Astrocyte of the cerebellum (primary cell): Measurements from ENCODE around the gene LHX1.

ENCODE experiments used
- DNase-seq: peaks from one replicate; pipeline ENCODE4 v3.0.0-alpha.2; 2011; ENCODE audit warnings: low read depth
- H3K4me3 ChIP-seq: 2 replicates; pipeline ENCODE4 v1.5.1; 2011; ENCODE audit warnings: mild to moderate bottlenecking, low read depth, low read length, moderate library complexity
- in situ Hi-C: cut with HindIII; loops from 2 replicates; pipeline ENCODE4 v1.10.0; 2017; ENCODE audit warnings: low sequenced_read_pairs
- TF ChIP-seq, protein P1 (sequence below): IDR thresholded peaks from 2 replicates; pipeline ENCODE4 v1.5.1; 2012; ENCODE audit warnings: low read length, low read depth, moderate library complexity, mild to moderate bottlenecking; ENCODE audit errors: missing control alignments

LHX1 gene

DNA sequence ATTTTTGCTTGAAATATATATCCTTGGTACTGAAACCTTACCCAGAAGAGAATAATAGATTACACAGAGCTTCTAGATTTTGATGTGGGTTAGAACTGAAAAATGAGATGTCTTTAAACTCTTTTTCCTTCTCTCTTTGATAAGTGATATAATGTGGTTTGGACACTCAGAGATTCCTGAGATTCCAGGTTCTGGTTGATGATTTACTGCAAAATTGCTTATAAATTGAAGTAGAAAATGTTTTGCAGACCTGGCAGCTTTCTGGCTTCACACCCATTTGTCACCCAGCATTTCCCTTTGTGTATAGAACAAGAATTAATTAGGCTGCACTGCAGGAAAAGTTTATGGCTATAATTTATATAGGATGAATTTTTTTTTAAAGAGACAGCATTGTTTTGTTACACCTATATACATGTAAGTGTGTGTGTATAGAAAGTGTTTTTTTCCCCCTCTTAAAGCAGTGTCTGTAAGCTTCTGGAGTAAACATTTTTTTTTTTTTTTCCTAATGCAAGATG, 35.0 kb downstream of the LHX1 start:
- no peak for DNase-seq
- in situ Hi-C loops, result no loop called here
- TF ChIP-seq, protein P1, sequence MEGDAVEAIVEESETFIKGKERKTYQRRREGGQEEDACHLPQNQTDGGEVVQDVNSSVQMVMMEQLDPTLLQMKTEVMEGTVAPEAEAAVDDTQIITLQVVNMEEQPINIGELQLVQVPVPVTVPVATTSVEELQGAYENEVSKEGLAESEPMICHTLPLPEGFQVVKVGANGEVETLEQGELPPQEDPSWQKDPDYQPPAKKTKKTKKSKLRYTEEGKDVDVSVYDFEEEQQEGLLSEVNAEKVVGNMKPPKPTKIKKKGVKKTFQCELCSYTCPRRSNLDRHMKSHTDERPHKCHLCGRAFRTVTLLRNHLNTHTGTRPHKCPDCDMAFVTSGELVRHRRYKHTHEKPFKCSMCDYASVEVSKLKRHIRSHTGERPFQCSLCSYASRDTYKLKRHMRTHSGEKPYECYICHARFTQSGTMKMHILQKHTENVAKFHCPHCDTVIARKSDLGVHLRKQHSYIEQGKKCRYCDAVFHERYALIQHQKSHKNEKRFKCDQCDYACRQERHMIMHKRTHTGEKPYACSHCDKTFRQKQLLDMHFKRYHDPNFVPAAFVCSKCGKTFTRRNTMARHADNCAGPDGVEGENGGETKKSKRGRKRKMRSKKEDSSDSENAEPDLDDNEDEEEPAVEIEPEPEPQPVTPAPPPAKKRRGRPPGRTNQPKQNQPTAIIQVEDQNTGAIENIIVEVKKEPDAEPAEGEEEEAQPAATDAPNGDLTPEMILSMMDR, result no peak
- H3K4me3 ChIP-seq, result no peak overlapping the region

DNA sequence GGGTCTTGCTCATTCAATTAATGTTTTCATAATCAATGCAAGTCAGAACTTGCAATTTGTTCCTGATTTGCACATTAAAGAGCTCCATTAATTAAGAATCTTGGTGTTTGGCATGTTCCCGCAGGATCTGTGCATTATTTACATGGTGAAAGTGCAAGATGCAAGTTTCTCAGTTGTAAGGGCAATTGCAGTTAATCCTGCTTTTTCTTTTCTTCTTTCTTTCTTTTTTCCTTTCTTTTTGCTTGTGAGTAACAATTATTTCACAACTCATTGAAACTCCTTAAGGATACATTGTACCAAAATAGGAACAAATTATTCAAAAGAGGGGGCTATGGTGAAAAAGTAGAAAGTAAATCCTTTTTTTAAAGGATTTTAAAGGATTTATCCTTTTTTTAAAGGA, 35.6 kb downstream of the LHX1 start:
- in situ Hi-C loops, result no loop called here
- TF ChIP-seq, protein P1, result no peak
- DNase-seq, result no peak
- H3K4me3 ChIP-seq, result no peak overlapping the region

DNA sequence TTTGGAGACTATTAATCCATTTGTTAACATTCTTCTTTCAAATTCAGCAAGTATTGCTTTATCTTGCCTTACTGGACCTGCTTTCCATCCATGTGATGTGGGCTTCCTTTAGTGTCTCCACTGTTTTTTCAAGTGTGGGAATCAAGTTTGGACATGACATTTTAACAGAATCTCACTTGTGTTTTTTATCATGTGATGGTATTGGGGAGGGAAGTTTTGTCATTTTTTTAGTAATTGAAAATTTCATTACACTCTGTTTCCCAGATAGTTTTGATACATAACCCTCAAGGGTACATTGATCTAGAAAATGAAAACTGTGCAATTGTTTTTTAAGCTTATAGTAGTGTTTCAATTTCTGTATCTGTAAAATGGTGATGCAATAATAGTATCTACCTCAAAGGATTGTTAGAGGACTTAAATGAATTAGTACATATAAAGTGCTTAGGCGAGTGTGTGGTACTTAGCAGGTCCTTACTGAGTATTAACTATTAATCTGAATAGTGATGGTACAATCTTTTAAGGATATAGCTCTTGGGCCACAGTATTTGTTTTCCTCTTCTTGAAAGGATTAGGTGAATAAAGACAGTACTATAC, 38.7 kb downstream of the LHX1 start:
- in situ Hi-C loops, result no loop called here
- TF ChIP-seq, protein P1, result no peak
- no peak for DNase-seq
- H3K4me3 ChIP-seq, result no peak overlapping the region

DNA sequence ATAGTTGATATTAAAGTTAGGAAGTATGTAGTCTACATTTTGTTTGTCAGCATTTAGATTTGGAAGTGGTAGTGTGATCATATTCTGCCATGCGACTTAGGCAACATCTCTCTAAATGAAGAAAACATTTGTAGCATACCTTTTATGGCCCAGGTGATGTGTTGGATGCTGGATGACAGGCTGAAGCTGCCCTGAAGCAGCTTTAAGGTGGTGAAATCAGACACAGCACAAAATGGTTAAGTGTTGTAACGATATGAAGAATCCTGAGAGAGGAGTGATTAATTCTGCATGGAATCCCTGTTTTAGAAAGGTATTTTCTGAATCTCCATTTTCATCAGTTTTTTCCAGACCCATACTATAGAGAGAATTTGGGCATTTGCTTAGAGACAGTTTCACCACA, 39.8 kb downstream of the LHX1 start:
- H3K4me3 ChIP-seq, result no peak overlapping the region
- DNase-seq, result no peak
- TF ChIP-seq, protein P1, result no peak
- in situ Hi-C loops, result no loop called here

DNA sequence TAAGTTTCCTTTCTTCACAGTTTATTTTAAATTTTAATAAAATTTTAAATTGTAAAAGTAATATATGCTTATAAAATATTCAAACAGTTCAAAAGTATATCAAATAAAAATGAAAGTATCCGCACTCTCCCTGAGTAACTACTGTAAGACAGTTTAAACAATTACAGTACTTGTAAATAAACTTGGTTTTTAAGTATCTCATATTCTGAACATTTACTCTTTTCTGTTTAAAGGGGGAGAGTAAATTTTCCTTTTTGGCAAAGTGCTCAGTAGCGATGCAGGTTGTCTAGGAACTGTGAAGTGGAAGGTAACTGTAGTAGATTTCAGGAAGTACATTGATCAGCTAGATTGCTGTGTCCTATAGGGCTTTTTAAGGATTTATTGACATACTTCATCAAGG, 40.3 kb downstream of the LHX1 start:
- TF ChIP-seq, protein P1, result no peak
- H3K4me3 ChIP-seq, result no peak overlapping the region
- in situ Hi-C loops, result no loop called here
- no peak for DNase-seq

DNA sequence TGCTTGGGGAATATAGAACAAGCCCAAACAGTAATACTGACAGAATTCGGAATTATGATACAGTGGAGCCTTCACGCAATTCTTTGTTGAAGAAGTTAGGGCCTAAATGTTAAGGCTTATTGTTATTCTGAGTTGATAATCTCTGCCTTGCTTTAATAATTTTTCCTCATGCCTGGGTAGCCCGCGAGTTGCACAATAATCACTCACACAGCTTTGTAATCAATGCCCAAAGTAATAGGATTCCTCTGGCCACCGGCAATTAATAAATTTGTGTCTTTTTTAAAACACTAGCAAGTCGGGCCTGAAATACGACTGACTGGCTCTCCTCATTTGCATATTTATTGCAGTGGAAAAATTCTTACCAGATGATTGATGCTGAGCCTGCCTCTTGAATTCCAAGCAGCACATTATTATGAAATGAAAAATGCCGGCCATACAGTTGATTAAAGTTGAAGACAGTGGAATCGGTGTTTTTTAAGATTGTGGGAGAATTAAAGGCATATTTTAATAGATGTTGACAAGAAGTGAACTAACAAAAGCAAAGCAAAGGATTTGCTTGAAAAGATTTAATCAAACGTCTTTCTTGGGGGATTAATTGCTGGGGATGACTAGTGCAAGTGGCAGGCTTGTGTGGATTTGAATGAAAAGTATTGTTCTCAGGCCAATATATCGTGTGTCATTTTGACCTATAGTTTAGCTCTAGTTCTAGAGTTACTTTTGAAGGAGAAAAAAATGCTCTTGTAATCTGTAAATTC, 41.7 kb downstream of the LHX1 start:
- no peak overlapping the region for H3K4me3 ChIP-seq
- TF ChIP-seq, protein P1, result no peak
- in situ Hi-C loops, result no loop called here
- no peak for DNase-seq
